GM18517 (cell line): Measurements from ENCODE around the gene NDP.
"Not testable (repeated sequence)": the region's sequence is repeated elsewhere in the genome, so short reads cannot be mapped to it uniquely, and the experiment has no call there.

Experiments used
- ATAC-seq: cut with Tn5 transposase; IDR thresholded peaks from one replicate; pipeline ENCODE4 v1.9.1; 2021; ENCODE audit warnings: mild to moderate bottlenecking, moderate library complexity; ENCODE audit not compliant: unreplicated experiment

Gene NDP

DNA sequence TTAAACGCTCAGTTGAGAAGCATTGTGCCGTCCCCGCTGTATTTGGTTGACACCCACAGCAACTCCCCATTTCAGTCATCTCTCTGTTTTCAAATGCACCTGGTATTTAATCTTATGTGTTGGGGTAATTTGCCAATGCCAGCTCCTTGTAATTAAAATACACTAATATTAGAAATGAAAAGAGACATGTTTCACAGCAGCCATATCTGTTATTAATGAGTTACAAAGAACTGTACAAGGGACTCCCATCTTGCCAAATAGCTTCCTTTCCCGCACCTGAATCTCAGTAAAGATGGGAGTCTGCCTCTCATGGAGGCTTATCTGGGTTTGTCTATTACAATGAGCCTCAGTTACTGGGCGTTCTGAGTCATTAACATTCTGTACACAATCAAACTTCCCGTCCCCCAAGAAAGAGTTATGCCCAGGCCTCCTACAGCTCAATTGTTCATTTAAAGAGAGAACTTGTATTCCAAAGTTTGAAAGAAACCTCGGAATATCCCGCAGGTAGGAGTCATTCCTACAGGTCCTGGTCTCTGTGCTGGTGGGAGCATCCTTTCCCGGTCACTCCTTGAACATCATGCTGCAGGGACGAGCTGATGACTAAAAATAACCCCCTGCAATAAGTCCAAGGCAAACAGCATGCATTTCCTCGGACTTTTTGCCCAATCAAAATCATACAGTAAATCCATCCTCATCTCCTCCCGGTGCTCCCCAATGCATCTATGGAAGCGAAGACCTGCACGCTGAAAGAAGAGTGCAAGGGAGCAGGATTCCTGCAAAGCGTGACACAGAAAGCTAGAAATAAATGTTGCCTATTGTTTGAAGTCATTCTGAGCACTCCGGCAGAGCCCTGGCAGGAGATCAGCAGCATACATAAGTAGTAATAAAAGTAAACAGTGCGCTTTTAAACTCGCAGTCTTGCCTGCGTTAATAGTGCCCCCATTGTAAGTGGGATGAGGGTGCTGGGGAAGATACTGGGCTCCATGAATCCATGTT, 926 bp downstream of the NDP start:
- no peak for ATAC-seq

DNA sequence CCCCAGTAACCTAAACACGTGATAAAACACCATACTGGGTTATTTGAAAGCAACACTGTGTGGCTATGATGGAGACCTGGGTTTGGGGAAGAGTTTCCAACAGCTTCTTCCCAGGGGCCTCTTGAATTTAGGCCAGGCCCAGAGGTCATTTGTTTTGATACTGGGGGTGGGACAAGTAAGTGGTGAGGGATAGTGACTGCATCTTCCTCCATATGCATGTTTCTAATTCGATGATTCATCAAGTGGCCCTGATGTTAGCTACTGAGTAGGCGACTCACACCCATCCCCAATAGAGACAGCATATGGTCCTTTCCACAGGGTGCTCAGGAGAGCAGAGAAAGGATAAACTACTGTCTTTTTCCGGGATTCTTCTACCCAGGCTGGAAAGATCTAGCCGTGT, 2.7 kb downstream of the NDP start:
- no peak for ATAC-seq

DNA sequence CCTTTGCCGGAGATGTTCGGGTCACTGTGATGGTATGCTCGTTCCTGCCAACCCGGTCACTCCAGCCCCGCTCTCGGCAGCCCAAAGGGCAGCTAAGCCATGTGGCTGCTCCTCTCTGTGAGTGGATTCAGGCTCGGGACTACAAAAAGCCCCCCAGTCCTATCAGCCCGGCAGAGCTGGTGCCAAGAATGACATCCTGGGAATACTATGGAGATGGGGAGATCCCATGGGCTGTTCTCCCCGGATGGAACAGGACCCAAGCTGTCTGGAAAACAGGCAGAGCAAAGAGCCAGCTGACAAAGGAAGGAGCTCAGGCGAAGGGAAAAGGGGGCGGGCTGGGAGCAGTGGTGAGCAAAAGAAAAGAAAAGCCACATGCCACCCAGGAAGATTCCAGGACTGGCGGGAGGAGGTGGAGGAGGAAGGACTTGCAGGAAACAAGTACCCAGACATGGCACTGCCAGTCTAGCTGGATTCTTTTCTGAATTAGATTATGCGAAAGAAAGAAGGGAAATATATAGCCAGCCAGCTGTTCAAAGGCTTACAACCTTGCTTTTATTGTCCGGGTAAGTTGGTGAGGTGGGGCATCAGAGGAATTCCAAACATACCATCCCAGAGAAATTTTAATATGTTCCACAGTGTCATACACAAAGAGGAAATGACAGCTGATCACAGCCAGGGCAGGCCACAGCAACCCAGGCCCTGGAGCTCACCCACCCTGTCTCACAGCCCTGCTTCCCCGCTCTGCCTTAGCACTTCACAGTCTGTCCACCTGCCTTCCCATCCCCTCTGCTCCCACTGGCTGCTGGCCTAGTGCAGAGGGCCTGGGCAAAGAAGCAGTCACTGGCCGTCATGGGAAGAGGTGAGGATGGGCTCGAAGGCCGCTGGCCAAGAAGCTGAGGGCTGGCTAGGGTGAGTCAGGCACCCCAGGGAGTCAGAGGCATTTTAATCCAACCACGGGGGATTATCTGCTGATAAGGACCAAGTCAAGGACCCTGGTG, 3.4 kb downstream of the NDP start:
- ATAC-seq, result no peak

DNA sequence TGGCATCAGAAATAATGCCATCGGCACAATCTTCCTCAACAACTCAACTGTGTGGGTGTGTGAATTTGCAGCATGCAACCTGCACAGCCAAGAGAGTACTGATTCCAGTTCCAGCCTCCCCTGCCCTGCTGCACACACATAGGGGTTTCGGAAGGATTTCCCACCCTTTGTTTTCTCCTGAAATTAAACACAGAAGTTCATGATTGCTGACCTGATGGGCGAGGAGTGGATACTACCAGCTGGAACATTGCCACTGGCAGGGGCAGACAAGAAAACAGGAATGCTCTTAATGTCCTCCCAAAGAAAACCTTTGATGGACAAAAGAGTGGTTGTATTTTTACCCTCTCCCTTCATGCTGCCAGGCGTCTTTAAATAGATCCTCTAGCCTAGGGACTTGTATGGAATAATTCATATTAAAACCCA, 4.8 kb downstream of the NDP start:
- ATAC-seq, result no peak

DNA sequence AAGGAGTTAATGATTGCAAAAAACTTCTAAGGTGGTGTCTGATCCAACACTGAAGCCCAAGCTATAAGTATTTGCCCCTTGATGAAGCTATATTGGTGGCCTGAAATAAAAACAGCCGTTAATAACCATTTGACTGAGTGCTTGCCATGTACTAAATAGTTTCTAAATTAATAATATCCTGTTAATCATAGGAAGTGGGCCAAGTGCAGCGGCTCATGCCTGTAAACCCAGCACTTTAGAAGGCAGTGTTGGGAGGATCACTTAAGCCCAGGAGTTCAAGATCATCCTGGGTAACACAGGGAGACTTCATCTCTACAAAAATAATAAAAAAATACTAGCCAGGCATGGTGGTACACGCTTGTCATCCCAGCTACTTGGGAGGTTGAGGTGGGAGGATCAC, 8.3 kb downstream of the NDP start:
- no peak for ATAC-seq

DNA sequence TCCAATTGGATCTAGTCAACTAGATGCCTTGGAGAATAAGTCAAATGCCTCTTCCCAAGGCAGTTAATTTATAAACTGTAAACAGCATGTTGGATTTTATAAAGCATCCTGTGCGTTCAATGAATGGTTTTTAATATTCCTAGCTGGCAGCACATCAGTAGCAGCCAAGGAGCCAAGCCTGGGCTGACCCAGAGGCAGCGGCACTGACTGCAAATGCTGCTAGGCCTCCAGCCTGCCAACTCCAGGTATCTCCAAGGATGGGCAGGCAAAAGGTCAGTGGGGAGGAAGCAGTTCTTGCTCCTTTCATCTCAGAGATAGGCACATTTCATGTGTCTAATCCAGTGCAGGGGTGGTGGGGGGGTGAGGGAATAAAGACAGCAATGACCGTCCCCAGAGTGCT, 9.5 kb downstream of the NDP start:
- no peak for ATAC-seq

DNA sequence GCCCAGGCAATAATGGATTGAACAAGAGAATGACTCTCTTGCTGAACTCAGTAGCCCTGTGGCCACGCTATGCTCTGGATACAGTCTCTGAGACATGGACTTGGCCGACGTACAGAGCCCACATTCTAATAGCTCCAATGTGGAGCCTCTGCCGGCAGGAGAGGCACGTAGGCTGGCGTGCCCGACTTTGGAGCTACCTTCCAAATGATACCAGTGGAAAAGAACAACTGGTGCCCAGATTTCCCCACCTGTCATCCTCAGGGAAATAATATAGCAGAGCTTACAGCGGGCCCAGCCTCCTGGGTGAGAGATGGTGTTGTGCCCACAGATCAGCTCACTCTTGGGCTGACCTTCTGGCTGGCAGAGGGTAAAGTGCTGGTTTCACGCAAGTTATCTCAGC, 10.6 kb downstream of the NDP start:
- ATAC-seq, result no peak

DNA sequence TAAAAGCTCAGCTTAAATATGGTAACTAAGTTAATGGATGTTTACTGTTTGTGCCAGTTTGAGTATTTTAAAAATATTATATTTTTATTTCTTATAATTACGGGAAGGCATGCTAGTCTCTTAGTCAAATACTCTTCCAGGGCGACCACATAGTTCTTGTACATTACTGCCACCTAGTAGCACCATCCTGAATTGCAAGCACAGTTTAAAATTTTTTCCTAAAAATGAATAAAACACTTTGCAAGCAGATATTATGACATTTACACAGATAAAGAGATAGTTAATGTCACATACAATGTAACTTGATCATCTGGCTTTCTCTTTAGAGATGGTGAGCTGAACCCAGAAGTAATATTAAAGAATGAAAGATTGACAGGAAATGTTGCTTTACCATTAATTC, 11.5 kb downstream of the NDP start:
- ATAC-seq, result no peak

DNA sequence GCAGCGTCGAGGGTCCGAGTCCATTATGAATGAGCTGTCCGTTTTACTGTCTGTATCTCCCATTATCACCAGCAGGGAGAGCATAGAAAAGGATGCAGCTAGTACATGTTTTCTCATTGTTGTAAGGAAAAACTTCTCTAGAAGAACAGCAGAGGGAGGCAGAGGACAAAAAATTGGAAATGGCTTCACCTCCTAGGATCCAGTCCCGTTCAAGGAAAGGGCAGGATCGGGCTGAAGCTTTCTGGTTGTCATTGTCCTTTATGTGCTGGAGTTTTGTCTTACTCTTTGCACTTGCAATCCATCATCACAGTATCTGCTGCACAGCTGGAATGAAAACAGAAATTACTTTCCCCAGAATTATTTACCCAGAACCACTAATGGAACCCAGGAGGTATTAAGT, 14.7 kb downstream of the NDP start:
- peak; percentile 66 for ATAC-seq

DNA sequence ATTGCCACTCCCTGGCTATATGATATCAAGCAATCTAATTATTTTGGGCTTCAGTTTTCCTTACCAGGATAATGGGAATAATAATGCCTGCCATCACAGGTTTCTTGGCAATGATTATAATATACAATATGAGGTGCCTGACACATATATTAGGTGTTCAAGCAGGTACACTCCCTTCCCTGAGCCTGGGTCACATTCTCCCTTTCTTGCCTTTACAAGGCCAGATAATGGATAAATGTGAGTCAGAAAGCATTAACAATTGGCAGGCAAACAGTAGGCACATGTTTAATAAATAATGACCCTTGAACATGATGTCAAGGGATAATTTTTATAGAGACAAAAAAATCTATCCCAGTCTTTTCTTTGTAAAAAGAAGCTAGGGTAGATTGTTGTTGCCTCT, 17.2 kb downstream of the NDP start:
- no peak for ATAC-seq

DNA sequence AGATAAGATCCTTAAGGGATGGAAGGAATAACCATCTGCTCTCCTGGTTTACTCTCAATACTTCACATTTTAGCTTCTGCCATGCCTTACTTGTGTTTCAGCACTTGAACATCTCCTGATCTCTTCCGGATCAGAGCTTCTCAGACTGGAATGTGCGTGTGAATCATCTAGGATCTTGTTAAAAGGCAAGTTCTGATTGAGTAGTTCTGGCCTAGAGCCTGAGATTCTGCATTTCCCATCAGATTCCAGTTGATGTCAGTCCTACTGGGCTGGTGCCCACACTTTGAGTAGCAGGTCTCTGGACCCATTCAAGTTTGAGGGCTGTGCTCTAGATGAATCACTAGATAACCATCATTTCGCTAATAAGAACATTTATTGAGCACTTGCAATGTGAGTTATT, 20.0 kb downstream of the NDP start:
- no peak for ATAC-seq

DNA sequence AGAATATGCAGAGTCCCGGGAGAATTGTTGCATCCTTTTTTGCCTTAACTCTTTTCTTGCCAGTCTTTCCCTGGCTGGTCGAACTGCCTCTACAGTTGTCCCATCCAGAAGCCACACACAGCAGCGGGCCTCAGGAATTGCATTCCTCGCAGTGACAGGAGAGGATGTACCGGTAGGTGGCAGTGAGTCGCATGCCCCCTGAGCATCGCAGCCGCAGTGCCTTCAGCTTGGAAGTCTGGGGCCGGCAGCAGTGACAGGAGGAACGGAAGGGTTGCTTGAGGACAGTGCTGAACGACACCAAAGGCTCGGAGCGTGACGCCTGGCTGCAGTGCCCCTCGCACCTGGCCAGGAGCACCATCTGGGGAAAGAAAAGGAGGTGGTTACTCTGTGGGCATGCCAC, 23.5 kb downstream of the NDP start:
- ATAC-seq, result no peak

DNA sequence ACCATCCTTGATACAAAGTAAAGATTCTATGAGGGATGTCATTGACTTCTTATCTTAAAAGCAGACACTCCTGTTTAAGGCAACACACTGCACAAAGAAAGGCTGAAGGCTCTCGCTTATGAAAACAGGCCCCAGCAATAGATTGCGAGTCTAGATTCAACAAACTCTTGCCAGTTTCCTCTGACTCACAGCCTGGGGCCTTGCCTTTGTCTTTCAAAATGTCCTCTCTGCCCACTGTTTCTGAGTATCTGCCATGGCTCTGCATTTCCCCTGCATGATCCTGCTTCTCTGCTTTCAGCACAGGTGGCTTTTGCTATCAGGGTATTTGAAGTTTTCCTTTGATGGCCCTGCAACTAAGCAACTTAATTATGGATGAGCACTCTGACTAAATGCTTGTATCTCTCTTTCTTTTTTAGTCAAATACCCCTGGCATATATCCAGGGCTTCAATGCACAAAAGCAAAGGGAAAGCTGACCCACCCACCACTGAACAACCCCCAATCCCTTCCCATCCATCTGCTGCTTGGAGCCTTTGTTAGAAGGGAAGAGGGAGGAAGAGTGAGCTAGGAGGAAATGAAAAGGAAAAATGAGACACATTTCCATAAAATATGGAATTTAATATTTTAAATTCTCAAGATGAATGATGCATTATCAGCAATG, 32.2 kb downstream of the NDP start:
- ATAC-seq, result no peak

DNA sequence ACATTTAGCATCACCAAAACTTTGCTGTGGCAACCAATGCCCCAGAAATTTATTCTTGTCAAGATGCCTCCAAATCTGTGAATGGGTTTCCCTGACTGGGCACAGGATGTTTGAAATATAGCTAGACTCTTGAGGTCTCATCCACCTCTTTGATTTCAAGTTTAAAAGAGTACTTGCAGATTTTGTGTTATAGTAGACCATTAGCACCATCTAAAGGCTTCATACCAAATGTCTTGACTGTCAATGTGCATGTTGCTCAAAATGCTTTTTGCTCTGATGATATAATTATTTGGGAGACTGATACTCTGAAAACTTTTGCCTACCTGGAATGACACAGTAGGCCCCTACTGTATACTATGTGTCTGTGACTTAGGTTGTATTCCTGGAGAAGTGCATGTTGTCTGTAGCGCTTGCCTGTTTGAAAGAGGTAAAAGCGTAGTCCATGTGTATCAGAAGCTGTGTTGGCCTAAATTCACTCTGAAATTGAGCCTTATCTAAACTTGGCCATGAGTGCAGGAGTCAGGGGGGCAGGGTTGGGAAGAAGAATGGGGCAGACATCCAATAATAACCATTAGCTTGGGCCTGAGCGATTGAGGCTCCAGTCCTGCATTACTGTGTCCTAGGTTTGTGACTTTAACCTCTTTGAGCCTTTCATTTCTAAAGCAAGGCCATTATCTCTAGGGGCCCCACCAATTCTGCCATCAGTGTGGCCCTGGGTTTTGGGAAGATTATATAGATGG, 33.8 kb downstream of the NDP start:
- ATAC-seq, result no peak

DNA sequence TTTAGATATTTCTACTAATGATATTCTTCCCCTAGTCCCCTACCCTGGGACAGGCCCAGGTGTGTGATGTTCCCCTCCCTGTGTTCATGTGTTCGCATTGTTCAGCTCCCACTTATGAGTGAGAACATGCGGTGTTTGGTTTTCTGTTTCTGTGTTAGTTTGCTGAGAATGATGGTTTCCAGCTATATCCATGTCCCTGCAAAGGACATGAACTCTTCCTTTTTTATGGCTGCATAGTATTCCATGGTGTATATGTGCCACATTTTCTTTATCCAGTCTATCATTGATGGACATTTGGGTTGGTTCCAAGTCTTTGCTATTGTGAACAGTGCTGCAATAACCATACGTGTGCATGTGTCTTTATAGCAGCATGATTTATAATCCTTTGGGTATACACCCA, 51.2 kb downstream of the NDP start:
- not testable (repeated sequence) for ATAC-seq

DNA sequence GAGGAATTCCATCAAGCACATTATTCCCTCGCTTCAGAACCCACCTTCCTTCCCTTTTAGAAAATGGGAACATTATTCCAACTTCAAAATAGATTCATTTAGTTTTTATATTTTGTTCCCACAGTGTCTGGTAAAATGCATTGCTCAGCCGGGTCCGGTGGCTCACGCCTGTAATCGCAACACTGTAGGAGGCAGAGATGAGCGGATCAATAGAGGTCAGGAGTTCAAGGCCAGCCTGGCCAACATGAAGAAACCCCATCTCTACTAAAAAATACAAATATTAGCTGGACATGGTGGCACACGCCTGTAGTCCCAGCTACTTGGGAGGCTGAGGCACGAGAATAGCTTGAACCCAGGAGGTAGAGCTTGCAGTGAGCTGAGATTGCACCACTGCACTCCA, 62.4 kb downstream of the NDP start:
- not testable (repeated sequence) for ATAC-seq

DNA sequence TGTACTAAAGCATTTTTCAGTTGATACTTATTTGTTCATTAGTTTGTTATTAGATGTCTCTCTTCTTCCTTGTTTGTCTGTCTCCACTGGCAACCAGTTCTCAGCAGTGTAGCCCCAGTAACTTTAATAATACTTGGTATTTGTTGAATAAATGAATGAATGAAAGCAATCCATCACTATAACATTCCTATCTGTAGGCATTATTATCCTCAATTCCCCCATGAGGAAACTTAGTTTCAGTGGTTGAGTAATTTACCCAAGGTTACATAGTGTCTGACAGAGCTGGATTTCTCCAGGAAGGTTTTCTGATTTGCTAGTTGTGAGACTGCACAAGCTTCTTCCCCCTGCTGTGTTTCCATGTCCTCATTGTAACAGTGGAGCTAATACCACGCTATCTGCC, 63.2 kb downstream of the NDP start:
- ATAC-seq, result no peak

DNA sequence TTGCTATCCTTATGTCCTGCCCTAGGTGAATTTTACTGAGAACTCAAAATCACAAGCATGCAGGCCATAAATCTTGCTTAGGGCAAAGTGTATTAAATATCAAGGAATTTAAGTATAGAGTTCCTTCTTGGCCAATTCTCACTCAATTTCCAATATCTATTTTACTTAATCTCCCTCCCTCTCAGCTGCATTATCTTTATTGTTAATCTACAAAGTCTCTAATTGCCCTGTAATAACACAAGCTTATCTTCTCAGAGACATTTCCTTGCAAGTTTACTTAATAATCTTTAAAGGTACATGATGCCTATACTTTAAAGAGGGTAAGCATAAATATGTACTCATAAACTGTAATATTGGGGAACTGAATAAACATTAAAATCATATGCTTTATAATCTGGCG, 64.0 kb downstream of the NDP start:
- no peak for ATAC-seq

DNA sequence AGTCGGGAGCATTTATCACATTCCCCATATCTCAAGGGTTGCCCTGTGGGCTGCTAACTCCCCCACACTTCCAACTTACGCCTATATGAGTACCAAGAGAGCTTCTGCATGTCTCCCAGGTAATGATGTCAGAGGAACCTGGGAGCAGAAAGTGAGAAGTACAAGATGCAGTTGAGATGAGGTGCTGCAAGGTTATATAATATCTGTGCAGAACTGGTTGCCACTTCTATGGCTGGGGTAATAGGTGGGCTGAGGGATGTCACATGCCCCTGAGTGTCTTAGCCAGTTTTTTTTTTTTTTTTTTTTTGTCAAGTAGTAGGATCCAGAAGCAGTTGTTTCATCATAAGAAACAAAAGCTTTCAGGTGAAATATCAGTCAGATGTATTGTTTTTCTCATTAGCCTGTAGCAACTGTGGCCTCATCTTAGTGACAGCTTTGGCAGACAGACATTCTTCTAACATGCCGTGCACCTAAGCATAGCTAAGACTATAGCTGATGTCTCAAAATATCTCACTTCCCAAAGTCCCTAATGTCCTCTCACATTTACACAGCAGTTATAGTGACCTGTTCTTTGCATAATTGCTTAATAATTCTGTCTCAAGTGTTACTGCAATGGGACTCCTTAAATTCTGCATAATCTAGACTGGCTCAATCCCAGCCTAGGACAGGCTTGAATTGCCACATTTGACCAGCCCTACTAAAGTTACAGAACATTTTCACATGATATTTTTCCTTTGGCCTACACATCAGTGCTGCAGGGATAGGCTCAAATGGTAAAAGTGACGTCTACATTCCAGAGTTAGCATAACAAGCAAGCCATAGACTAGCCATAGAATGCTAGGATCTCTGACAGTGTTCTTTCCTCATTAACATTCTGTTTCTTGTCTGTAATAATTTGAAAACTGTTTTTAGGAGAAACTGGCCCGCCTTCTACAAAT, 73.0 kb downstream of the NDP start:
- ATAC-seq, result no peak
